Measurements from ENCODE around the gene ATP10B. TPM values are rescaled to one million over a fixed set of nuclear protein-coding genes. Genes with fewer than 3 reads are reported as not detected.

Gene ATP10B
- total RNA-seq, 1 donor from 2014 or later: 1.3 TPM

- DNase-seq (ENCODE audit: low read depth) (no peak), FAIRE-seq (no peak)
- H3K27me3 ChIP-seq (ENCODE audit: control insufficient read depth, insufficient read depth, low read length): no peaks in the 10 kb centered on the region
- no peak for TF ChIP-seq CTCF (IDR thresholded peaks at IDR 0.05; ENCODE audit: insufficient read depth, low read length, severe bottlenecking)
- H3K4me3 ChIP-seq (ENCODE audit: low read depth, low read length): no peak overlapping the region
- H3K36me3 ChIP-seq (ENCODE audit: control insufficient read depth, insufficient read depth, low read length): no peaks in the 10 kb centered on the region
Observed at GRCh38 chr5:160747987-160748386, 104.0 kb downstream of the ATP10B start.

GRCh38 chr5:160747559-160747958, 104.5 kb downstream of the ATP10B start:
- no peaks in the 10 kb centered on the region for H3K36me3 ChIP-seq (ENCODE audit: control insufficient read depth, insufficient read depth, low read length)
- DNase-seq (ENCODE audit: low read depth): no peak
- TF ChIP-seq CTCF (IDR thresholded peaks at IDR 0.05; ENCODE audit: insufficient read depth, low read length, severe bottlenecking): no peak
- H3K4me3 ChIP-seq (ENCODE audit: low read depth, low read length): no peak overlapping the region
- no peak for FAIRE-seq
- H3K27me3 ChIP-seq (ENCODE audit: control insufficient read depth, insufficient read depth, low read length): no peaks in the 10 kb centered on the region

GRCh38 chr5:160744268-160745101, 107.5 kb downstream of the ATP10B start:
- H3K27me3 ChIP-seq (ENCODE audit: control insufficient read depth, insufficient read depth, low read length): no peaks in the 10 kb centered on the region
- no peak for TF ChIP-seq CTCF (IDR thresholded peaks at IDR 0.05; ENCODE audit: insufficient read depth, low read length, severe bottlenecking)
- FAIRE-seq: no peak
- H3K36me3 ChIP-seq (ENCODE audit: control insufficient read depth, insufficient read depth, low read length): no peaks in the 10 kb centered on the region
- DNase-seq (ENCODE audit: low read depth): no peak
- H3K4me3 ChIP-seq (ENCODE audit: low read depth, low read length): no peak overlapping the region

- no peaks in the 10 kb centered on the region for H3K36me3 ChIP-seq (ENCODE audit: control insufficient read depth, insufficient read depth, low read length)
- no peak for TF ChIP-seq CTCF (IDR thresholded peaks at IDR 0.05; ENCODE audit: insufficient read depth, low read length, severe bottlenecking)
- FAIRE-seq: no peak
- no peaks in the 10 kb centered on the region for H3K27me3 ChIP-seq (ENCODE audit: control insufficient read depth, insufficient read depth, low read length)
- no peak overlapping the region for H3K4me3 ChIP-seq (ENCODE audit: low read depth, low read length)
- DNase-seq (ENCODE audit: low read depth): no peak
Observed at GRCh38 chr5:160743027-160743426, 109.0 kb downstream of the ATP10B start.

- Histone ChIP-seq H3K4me3 (ENCODE audit: low read depth, low read length) (no peak overlapping the region), H3K27me3 (ENCODE audit: control insufficient read depth, insufficient read depth, low read length) (no peaks in the 10 kb centered on the region), H3K36me3 (ENCODE audit: control insufficient read depth, insufficient read depth, low read length) (no peaks in the 10 kb centered on the region)
- FAIRE-seq (no peak), DNase-seq (ENCODE audit: low read depth) (no peak)
- TF ChIP-seq CTCF (IDR thresholded peaks at IDR 0.05; ENCODE audit: insufficient read depth, low read length, severe bottlenecking): no peak
Observed at GRCh38 chr5:160742446-160742845, 109.6 kb downstream of the ATP10B start.
